AG09319 (cell line): ENCODE measurements around the gene INVS.

Source experiments
- DNase-seq: peaks from one replicate; pipeline ENCODE4 v3.0.0-alpha.2; 2010; ENCODE audit warnings: low read depth; ENCODE audit errors: extremely low read depth
- TF ChIP-seq, protein P1 (sequence below): IDR thresholded peaks from 2 replicates; pipeline ENCODE4 v1.5.1; 2011; ENCODE audit warnings: low read depth, mild to moderate bottlenecking, inconsistent platforms, low read length, moderate library complexity

INVS gene

DNA sequence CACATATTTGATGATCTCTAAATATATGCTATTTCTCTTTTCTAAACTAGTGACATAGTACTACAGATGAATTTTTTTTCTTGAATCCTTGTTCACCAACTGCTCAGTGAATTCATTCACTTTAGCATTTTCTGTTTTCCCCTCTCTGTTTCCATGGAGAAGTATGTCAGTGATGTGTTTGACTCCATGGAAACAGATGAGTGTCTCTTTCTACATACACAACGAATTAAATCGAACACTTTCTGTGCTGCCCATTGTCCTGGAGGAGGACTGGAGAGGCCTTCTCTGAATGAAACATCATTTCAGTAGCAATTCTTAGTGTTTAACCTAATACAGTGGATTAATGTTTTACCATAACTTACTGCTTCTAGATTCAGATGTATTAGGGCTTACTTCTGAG is 9.5 kb downstream of the INVS start:
- no peak for DNase-seq

DNA sequence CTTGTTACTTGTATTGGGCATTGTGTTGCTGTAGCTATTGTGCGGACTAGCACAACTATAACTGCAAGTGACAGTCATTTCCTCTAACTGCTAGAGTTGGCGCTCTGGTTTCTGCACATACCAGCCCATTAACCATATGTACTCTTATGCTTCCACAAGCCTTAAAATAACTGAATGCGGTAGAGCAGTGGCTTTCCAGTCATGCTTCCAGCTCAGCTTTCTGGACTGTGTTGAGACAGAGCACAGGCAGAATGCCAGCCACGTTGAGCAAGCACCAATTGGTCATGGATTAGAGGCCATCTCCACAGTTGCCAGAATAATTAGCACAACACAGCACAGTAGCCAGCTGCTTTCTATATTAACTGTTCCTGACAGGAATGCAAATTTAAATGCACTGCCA is 12.2 kb downstream of the INVS start:
- TF ChIP-seq, protein P1, sequence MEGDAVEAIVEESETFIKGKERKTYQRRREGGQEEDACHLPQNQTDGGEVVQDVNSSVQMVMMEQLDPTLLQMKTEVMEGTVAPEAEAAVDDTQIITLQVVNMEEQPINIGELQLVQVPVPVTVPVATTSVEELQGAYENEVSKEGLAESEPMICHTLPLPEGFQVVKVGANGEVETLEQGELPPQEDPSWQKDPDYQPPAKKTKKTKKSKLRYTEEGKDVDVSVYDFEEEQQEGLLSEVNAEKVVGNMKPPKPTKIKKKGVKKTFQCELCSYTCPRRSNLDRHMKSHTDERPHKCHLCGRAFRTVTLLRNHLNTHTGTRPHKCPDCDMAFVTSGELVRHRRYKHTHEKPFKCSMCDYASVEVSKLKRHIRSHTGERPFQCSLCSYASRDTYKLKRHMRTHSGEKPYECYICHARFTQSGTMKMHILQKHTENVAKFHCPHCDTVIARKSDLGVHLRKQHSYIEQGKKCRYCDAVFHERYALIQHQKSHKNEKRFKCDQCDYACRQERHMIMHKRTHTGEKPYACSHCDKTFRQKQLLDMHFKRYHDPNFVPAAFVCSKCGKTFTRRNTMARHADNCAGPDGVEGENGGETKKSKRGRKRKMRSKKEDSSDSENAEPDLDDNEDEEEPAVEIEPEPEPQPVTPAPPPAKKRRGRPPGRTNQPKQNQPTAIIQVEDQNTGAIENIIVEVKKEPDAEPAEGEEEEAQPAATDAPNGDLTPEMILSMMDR: no peak
- peak; percentile 91 for DNase-seq

More for the DNA sequence above, 9.5 kb downstream of the INVS start:
- TF ChIP-seq, protein P1: no peak

DNA sequence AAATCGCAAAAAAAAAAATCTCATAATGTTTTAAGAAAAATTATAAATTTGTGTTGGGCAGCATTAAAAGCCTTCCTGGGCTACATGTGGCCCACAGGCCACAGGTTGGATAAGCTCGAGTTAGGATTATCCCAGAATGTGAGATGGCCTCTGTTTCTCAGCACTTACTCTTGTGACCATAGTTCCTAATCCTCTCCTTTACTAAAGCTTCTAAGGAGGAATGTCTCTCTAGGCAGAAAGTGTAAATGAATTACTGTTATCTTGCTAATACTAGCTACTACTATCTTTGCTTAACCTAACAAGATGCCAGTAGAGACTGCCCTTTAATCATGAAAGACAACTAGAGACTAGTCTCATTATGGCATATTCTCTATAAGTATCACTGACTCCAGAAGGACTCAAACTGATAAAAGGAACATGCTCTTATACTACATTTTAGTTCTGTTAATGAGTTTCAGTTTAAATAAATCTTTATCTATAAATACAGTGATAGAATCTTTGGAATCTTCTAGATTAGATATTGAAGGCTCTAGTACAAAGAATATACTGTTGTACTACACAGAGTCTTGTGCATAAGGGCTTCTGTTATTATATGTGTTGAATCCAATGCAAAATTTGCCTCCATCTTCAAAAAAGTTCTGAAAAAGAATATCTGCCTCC is 13.8 kb downstream of the INVS start:
- TF ChIP-seq, protein P1: no peak
- no peak for DNase-seq

DNA sequence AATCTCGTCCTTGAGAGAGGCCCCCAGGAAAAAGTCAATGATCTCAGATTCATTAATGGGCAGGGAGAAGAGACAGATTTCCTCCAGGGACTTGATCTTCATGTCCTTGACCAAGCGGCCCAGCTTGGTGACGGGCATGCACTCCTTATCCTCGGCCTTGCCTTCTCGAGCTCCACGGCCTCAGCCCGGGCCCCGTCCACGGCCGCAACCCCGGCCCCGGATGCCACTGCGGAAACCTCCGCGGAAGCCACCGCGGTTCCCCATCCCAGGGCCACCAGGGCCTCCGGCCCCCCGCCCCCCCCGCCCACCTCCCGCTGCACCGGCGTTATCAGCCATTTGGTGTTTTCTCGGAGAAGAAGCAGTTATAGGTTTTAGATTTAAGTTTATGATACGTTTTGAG is 18.3 kb downstream of the INVS start:
- TF ChIP-seq, protein P1: no peak
- DNase-seq: no peak

DNA sequence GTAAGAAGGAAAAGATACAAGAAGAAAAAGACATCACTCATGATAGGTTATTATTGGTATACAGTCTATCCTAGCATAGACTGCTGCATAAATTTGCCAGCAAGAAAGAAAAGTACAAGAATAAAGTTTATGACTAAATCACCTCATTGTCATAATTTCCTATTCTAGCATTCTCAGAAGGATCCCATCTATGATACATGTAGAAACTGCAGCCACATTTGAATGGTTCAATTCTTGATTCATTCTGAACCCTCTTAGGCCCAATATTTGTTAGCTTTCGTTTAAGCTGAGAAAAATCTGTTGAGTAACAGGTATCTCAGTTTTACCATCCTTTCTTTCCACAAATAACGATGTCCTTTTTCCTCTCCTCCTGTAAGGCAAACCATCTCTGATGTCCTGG is 21.2 kb downstream of the INVS start:
- DNase-seq: no peak
- TF ChIP-seq, protein P1: no peak

DNA sequence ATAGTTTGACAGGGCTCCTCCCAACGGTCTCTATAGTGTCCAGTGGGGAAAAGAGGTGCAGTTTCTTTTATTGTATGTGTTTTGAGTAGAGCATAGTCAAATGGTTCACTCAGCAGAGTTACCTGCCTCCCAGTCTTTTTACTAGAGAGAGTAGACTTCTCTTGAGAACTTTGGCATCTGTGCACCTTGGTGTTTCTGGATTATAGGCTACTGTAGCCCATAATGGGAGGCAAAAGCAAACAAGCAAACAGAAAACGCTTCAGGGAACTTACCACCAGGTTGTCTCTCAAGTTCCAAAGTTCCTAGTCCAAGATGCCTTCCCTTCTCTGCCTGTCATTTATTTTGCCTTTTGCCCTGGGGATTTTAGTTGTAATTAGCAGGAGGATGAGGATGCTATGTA is 26.2 kb downstream of the INVS start:
- TF ChIP-seq, protein P1: no peak
- DNase-seq: no peak

DNA sequence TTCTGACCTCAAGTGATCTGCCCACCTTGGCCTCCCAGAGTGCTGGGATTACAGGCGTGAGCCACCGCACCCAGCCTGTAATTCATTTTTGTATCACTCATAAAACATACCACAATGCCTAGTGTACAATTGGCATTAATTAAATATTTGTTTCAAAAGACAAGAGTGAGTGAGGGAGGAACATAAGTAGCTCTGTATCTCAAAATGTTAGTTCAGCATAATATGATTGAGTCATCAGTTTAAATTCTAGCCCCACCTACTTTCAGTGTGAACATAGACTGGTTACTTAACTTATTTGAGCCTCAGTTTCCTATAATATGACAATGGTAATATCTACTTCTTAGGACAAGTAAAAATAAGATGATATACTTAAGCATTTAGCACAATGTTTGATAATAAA is 26.9 kb downstream of the INVS start:
- no peak for DNase-seq

More for the DNA sequence above, 26.9 kb downstream of the INVS start:
- TF ChIP-seq, protein P1: no peak
